Renal pelvis (tissue), 4 donors: ENCODE data around the gene PUS10. TPM values are rescaled to one million over a fixed set of nuclear protein-coding genes. Genes with fewer than 3 reads are reported as not detected.
"Not testable (repeated sequence)": the region's sequence is repeated elsewhere in the genome, so short reads cannot be mapped to it uniquely, and the experiment has no call there.

ENCODE experiments used
- DNase-seq: peaks from one replicate; pipeline ENCODE4 v3.0.0-alpha.2; 2013
- polyA plus RNA-seq, 3 donors: library from polyadenylated mRNA; unstranded; fragments of 120-200 nt; gene quantifications; one replicate each; pipeline ENCODE4 v1.2.1, GENCODE V29; 2013; ENCODE audit not compliant: insufficient read length in 3 of 3

Gene PUS10
- polyA plus RNA-seq, 3 donors, result 7.8 to 11.8 (median 11.4) TPM

GRCh38 chr2:61015976-61016375 is 2.1 kb downstream of the PUS10 start:
- DNase-seq, result no peak

DNA sequence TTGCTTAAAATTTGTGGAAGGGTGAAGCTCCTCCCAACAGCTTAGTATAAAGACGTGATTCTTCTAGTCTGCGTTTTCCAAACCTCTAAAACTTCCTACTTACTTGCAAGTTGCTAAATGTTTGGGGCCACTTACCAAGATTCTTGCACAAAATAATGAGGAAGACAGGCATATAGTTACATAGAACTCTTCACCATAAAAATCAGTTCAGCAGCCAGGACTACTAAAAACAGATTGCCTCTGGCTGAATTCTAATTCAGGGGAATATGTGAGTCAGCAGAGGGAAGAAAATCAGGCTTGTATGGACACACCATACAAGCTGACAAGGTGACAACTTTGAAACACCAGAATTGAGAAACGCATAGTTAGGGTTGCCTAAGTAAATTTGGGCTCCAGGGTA is 3.3 kb downstream of the PUS10 start:
- no peak for DNase-seq

- no peak for DNase-seq
Observed at GRCh38 chr2:61013382-61013781, 4.7 kb downstream of the PUS10 start.

DNA sequence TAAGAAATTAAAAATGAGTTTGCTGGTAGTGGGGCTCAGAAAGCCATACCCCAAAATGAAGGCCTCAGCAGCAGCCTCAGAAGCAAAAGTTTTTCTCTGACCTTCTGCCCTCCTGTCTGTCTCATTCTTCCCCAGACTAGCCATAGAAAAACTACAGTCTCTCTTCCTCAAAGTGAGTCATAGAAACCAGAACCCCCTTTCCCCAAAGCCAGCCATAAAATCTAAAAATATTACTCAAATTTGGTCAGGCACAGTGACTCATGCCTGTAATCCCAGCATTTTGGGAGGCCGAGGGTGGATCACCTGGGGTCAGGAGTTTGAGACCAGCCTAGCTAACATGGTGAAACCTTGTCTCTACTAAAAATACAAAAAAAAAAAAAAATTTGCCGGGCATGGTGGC is 5.8 kb downstream of the PUS10 start:
- DNase-seq, result not testable (repeated sequence)

DNA sequence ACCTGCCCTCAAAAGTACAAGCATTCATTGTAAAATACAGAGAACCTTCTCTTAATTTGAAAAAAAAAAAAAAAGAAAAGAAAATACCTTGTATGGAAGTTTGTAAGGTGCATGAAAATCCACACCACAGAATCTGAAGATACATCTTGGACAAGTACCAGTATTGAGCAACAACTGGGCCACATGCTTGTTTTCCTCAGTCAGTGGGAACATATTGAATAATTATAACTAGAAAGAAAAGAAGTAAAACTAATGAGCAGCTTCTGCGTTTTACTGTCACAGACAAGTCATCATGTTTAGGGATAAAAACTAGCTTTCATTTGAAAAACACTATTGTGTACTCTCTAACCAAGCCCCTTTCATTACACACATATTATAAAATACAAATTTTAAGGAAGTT is 6.4 kb downstream of the PUS10 start:
- no peak for DNase-seq

- no peak for DNase-seq
Observed at GRCh38 chr2:61009355-61009754, 8.7 kb downstream of the PUS10 start.

DNA sequence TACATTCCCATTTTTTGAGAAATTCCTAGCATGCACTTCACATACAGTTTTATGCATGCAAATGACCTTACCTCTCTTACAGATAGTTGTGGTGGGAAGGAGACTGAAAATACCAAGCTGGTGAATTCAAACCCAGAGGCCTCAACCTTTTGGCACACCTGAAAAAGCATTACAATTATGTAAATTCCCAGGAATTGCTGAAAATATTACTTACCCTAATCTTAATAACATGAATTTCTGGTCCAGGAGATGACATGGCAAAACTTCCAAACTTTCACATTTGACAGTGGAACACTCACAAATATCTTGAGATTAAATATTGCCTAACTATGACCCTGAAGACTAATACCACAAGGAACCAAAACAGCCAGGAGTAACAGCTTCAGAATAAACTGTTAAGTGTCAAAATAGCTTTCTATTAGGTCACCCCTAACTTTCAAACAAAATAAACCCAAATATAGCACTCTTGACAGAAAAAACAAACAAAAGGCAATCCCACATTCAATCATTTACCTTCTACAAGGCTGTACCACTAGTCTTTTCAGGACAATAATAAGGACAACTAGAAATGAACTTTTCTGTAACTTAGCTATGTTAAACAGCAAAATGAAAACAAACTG is 11.5 kb downstream of the PUS10 start:
- no peak for DNase-seq

DNA sequence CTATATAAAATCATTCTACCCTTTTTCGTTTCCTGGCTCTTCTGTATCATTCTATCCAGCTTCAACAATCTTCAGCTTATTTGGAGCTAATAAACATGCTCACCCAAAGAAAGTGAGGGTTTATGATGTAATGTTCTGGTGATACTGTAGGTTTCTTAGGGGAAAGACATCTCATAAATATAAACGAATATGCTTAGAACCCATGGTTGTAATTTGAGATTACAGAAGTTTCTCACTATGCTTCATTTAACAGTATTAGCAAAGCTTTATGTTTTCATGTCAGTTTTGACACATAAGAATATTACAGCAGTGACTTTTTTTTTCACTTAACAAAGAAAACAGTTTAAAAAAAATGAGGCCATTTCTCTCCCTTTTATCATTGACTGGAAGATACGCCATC is 12.3 kb downstream of the PUS10 start:
- DNase-seq, result no peak

DNA sequence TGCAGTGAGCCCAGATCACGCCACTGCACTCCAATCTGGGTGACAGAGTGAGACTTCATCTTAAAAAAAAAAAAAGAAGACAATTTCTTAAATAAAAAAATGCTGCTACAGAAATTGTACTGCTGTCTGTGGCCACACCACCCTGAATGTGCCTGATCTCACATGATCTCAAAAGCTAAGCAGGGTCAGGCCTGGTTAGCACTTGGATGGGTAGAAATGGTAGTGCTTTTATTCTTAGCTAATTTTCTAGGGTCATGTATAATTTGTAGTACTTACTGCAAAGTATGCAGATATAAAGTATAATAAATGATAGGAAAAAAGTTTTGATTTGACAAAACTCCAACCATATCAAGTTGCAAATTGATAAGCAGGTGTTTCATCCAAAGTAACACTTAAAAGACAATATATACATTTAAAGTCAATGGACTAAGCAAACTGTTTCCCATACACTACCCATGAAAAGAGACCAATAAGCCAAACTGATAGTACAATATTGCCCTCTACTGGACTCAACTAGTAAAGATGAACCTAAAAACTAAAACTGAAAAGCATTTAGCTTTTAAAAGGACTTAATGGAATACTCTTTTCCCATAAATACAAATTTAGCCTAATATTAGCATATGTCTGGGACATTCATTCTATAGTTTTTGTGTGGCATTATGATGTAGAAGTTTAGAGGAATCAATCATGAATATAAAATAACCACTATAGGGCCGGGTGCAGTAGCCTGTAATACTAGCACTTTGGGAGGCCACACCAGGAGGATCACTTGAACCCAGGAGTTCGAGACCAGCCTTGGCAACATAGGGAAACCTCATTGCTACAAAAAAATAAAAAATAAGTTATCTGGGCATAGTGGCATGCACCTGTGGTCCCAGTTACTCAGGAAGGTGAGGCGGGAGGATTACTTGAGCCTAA is 19.2 kb downstream of the PUS10 start:
- peak; percentile 27 for DNase-seq

- DNase-seq, result no peak
Observed at GRCh38 chr2:60994131-60994530, 23.9 kb downstream of the PUS10 start.

DNA sequence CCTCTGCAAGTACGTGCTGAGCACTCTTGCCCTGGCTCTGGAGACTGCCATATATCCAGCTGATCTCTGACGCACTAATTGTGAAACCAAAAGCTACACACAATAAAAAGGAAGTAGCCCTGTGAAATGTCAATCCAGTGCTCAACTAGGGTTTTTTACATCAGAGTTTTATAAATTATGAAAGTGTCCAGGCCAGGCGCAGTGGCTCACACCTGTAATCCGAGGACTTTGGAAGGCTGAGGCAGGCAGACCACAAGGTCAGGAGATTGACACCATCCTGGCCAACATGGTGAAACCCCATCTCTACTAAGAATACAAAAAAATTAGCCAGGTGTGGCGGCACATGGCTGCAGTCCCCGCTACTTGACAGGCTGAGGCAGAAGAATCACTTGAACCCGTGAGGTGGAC is 25.1 kb downstream of the PUS10 start:
- no peak for DNase-seq

GRCh38 chr2:60991644-60992043 is 26.4 kb downstream of the PUS10 start:
- no peak for DNase-seq

- DNase-seq, result no peak
Observed at GRCh38 chr2:60989259-60989658, 28.8 kb downstream of the PUS10 start.

DNA sequence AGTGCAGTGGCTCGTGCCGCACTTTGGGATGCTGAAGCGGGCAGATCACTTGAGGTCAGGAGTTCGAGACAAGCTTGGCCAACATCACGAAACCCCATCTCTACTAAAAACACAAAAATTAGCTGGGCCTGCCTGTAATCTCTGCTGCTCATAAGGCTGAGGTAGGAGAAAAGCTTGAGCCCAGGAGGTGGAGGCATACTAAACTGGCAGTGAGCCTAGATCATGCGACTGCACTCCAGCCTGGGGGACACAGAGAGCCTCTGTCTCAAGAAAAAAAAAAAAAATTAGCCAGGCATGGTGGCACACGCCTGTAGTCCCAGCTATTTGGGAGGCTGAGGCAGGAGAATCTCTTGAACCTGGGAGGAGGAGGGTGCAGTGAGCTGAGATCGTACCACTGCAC is 30.4 kb downstream of the PUS10 start:
- not testable (repeated sequence) for DNase-seq

- DNase-seq, result no peak
Observed at GRCh38 chr2:60987041-60987440, 31.0 kb downstream of the PUS10 start.

DNA sequence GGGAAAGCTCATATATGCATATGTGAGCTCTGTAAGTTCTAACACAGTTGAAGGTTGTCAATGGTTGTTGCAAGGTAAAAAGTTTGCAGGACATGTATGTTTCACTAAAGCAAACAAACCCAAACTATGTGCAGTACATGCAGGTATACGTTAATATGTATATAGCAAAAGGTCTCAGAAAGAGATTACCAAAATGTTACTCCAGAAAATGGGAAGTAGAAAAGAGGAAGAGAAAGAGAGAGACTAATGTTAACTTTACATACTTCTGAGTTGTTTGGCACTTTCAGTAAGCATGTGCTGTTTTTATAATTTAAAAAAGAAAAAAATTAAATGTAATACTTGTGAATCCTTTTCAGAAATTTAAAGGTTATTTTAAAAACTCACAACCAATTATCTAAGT is 33.3 kb downstream of the PUS10 start:
- no peak for DNase-seq

DNA sequence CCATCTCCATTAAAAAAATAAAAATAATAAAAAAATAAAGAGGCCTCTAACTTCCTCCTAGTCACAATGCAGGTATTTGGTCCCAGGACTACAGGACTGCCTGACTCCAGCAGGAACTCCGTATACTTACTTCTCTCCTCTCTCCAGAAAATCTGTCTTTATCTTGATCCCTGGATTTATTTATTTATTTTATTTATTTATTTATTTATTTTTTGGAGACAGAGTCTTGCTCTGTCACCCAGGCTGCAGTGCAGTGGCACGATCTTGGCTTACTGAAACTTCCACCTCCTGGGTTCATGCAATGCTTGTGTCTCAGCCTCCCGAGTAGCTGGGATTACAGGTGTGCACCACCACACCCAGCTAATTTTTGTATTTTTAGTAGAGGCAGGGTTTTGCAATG is 36.0 kb downstream of the PUS10 start:
- DNase-seq, result not testable (repeated sequence)

GRCh38 chr2:60980071-60980815 is 37.8 kb downstream of the PUS10 start:
- no peak for DNase-seq

DNA sequence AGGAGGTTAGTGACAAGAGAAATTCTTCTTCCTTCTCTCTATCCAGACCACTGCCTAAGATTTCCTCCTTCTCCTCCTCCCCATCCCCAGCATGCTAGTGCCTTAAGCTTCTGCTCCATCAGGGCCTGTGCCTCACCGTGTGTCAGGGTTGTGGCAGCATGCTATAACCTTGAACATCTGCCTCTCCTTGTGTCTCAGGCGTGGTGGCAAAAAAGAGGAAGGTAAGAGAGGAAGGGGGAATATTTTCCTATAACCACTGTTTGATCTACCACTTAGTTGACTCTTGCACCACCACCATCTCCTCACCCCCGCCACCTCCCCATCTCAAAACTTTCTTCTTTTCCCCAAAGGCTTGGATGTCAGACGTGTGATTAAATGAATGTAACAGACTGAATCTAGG is 38.8 kb downstream of the PUS10 start:
- DNase-seq, result no peak

DNA sequence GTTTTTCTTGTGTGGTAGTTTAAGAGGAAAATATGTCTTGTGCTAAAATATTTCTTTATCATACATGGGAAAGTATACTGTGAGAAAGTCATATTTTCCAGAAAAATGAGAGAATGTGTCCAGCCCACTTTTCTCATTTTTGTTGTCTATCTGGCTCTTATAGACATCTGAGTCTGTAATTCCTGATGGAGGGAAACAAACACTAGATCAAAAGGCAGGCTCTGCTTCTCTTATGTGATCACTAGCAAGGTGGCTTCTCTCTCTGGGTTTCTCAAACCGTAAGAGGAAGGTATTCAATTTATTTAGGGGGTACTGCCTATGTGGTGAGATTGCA is 40.5 kb downstream of the PUS10 start:
- DNase-seq, result no peak

- no peak for DNase-seq
Observed at GRCh38 chr2:60976875-60977561, 41.0 kb downstream of the PUS10 start.

- peak; percentile 24 for DNase-seq
Observed at GRCh38 chr2:60976256-60976850, 41.7 kb downstream of the PUS10 start.
